Ramos (cell line): Measurements from ENCODE around the gene GGTA1.

Experiments
- in situ Hi-C: fragments of 300-500 bp; cut with MboI; formaldehyde crosslinking; loops from one replicate; pipeline ENCODE4 v1.14.3; 2022; ENCODE audit warnings: low sequenced_read_pairs; ENCODE audit not compliant: unreplicated experiment

Gene GGTA1

DNA sequence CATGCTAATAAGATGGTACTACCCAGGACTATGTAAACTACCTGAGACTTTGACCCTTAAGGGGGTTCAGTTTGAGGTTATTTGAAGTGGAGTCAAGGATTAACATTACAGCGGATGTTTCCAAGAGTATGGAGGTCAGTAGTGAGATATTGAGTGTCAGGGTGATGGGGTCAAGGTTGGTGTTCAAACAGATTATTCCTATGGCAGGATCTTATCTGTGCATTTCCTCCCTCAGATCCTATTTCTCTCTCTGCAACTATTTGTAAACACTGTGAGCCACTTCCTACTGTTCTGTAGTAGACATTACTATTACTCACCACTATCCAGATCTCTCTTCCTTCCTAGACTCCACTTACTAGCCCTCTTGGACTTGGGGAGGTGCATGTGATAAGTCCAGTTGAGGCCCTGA, 75.6 kb downstream of the GGTA1 start:
- in situ Hi-C loops: no loop called here

DNA sequence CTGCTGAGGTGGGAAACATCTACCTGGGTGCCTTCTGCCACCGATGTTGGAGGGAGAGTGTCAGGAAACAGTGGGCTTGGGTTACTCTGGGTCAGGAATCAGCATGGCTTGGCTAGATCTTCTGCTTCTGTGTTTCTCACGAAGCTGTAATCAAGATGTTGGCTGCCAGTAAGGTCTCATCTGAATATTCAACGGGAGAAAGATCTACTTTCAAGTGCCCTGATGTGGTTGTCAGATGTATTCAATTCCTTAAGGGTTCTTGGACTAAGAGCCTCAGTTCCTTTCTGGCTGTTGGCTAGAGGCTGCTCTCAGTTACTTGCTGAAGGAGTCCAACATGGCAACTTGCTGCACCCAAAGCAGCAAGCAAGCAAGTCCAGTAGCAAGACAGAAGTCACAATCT, 87.7 kb downstream of the GGTA1 start:
- in situ Hi-C loops: no loop called here

DNA sequence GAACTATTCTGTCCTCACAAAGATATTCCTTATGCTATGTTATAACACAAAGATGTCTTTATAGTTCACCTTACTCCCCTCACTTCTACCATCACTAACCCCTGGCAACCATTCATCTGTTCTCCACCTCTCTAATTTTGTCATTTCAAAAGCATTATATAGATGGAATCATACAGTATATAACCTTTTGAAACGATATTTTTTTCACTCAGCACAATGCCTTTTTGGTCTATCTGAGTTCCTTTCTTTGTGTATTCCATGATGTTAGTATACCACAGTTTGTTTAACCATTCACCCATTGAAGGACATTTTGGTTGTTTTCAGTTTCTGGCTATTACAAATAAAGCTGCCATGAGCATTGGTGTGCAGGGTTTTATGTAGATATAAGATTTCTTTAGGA, 93.7 kb downstream of the GGTA1 start:
- in situ Hi-C loops: no loop called here
